Measurements from ENCODE around the gene MEPCE. TPM values are rescaled to one million over a fixed set of nuclear protein-coding genes. Genes with fewer than 3 reads are reported as not detected.

Gene MEPCE
- total RNA-seq, 2 experiments from 2014 or later = 44.2 to 65.6 TPM

GRCh38 chr7:100406767-100407166 lies 22.9 kb upstream of the MEPCE start:
- Histone ChIP-seq H3K9me3 (ENCODE audit: low read length) (no peaks in the 10 kb centered on the region), H3K4me3 (ENCODE audit: low read depth, low read length, poor library complexity, severe bottlenecking) (no peak overlapping the region), H3K9me2 (ENCODE audit: insufficient read depth, low read length) (no peaks in the 10 kb centered on the region), H3K79me2 (ENCODE audit: insufficient read depth, low read depth, low read length) (no peaks in the 10 kb centered on the region), H3K27ac (ENCODE audit: low read depth, low read length, poor library complexity, severe bottlenecking) (no peak overlapping the region), H2AFZ (ENCODE audit: low read length) (peak overlapping the region; percentile 32; the same call in 1 of the 2 replicates), H3K4me2 (ENCODE audit: low read length) (peak overlapping the region; percentile 45), H4K20me1 (ENCODE audit: insufficient read depth, low read length) (no peaks in the 10 kb centered on the region), H3K4me1 (ENCODE audit: insufficient read depth, low read length, poor library complexity, severe bottlenecking) (peaks cover 33% of the 10 kb centered on the region), H3K36me3 (ENCODE audit: insufficient read depth, low read length) (no peaks in the 10 kb centered on the region)
- no TSS peak for BruUV-seq (replicated peaks)
- ChIA-PET CTCF (ENCODE audit: unreplicated experiment) (interaction anchor here (1.2 to 1.5 kb wide), 2 partner anchors 16 to 32 kb away, joined by 3 to 4 read pairs; no protein-coding TSS in a partner anchor), POLR2A (interaction anchor here (0.6 kb wide), 1 partner anchor 46 kb away, joined by 3 read pairs; no protein-coding TSS in a partner anchor)
- TF ChIP-seq EZH2phosphoT487 (IDR thresholded peaks at IDR 0.05; ENCODE audit: borderline replicate concordance, low read depth, low read length) (no peak), CTCF (conservative IDR thresholded peaks at IDR 0.05; ENCODE audit: low read length) (no peak)
- no peak for DNase-seq (ENCODE audit: low spot score)
- intact Hi-C loops (cut with micrococcal nuclease; ENCODE audit: unreplicated experiment) = loop anchor here (1.0 to 2.0 kb wide), 3 partner anchors 32 to 274 kb away; no protein-coding TSS in a partner anchor

- no TSS peak for BruUV-seq (replicated peaks)
- CTCF ChIA-PET (ENCODE audit: unreplicated experiment) = interaction anchor here (0.6 to 1.5 kb wide), 6 partner anchors 8 to 283 kb away, joined by 3 to 4 read pairs (median 3); no protein-coding TSS in a partner anchor
Observed at GRCh38 chr7:100407285-100408180, 22.1 kb upstream of the MEPCE start.

More at GRCh38 chr7:100407285-100408180, 22.1 kb upstream of the MEPCE start:
- H3K27ac ChIP-seq (ENCODE audit: low read depth, low read length, poor library complexity, severe bottlenecking) = no peak overlapping the region
- H2AFZ ChIP-seq (ENCODE audit: low read length) = peak overlapping the region; percentile 32; the same call in 1 of the 2 replicates
- POLR2A ChIA-PET = interaction anchor here (1.0 kb wide), 1 partner anchor 14 kb away, joined by 3 read pairs; no protein-coding TSS in a partner anchor
- no peaks in the 10 kb centered on the region for H3K79me2 ChIP-seq (ENCODE audit: insufficient read depth, low read depth, low read length)
- H3K9me3 ChIP-seq (ENCODE audit: low read length) = no peaks in the 10 kb centered on the region
- no peaks in the 10 kb centered on the region for H3K36me3 ChIP-seq (ENCODE audit: insufficient read depth, low read length)
- peak overlapping the region; percentile 45 for H3K4me2 ChIP-seq (ENCODE audit: low read length)
- no peaks in the 10 kb centered on the region for H3K9me2 ChIP-seq (ENCODE audit: insufficient read depth, low read length)
- intact Hi-C loops (cut with micrococcal nuclease; ENCODE audit: unreplicated experiment) = loop anchor here (1.0 to 2.0 kb wide), 3 partner anchors 33 to 275 kb away; no protein-coding TSS in a partner anchor
- peaks cover 33% of the 10 kb centered on the region for H3K4me1 ChIP-seq (ENCODE audit: insufficient read depth, low read length, poor library complexity, severe bottlenecking)
- TF ChIP-seq CTCF (conservative IDR thresholded peaks at IDR 0.05; ENCODE audit: low read length) (peak; percentile 89), EZH2phosphoT487 (IDR thresholded peaks at IDR 0.05; ENCODE audit: borderline replicate concordance, low read depth, low read length) (no peak)
- peak; percentile 83 for DNase-seq (ENCODE audit: low spot score)
- no peaks in the 10 kb centered on the region for H4K20me1 ChIP-seq (ENCODE audit: insufficient read depth, low read length)
- H3K4me3 ChIP-seq (ENCODE audit: low read depth, low read length, poor library complexity, severe bottlenecking) = no peak overlapping the region

Measured in OCI-LY7 (cell line).